ENCODE measurements around the gene ACTL6B.

The ACTL6B gene

DNA sequence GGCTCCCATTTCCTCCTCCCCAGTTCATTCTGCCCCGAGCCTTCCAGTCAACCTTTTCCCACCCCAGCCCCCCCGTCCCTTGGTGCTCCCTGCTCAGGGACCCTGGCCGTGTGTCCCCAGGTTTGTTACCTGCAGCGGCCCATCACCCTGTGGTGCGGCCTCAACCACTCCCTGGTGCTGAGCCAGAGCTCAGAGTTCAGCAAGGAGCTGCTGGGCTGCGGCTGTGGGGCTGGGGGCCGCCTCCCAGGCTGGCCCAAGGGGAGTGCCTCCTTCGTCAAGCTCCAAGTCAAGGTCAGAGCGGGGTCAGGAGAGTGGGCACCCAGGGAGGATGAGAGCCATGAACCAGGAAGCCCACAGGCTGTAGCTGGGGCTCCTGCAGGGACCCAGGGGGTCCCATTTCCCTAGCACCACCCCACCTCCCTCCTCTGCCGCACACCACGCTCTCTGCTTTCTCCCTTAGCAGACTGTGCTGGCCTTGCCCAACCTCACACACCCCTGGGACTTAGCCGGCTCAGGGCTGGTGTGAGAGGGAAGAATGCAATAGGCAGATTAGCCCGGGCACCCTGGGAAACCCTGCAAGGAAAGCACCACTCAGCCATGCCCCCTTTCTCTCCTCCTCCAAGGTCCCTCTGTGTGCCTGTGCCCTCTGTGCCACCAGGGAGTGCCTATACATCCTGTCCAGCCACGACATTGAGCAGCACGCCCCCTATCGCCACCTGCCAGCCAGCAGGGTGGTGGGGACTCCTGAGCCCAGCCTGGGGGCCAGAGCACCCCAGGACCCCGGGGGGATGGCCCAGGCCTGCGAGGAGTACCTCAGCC is 56.1 kb downstream of the ACTL6B start:
- no peak for DNase-seq

GRCh38 chr7:100598425-100598824 is 57.8 kb downstream of the ACTL6B start:
- no peak for DNase-seq

DNA sequence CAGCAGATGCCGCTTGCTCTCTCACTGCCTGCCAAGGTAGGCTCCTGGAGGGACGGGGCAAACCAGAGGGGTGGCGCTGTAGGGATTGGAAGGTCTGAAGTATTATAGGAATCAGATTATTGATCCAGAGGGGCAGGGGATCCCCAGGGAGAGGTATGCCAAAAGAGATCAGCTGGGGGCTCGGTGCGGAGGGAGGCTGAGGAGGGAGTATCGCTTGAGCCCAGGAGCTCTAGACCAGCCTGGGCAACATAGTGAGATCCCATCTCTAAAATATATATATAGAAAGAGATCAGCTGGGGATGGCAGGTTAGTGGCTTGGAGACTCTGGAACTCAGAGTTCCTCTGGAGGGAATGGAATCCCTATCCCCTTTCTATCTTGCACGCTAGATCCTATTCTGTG is 61.1 kb downstream of the ACTL6B start:
- no peak for DNase-seq
